GM15510 (cell line): ENCODE data around the gene EOMES.

Source experiments
- POLR2A ChIP-seq: IDR thresholded peaks from 3 replicates; pipeline ENCODE4 v1.6.1; 2011; ENCODE audit warnings: borderline replicate concordance; ENCODE audit not compliant: insufficient read length; ENCODE audit errors: extremely low read depth

The EOMES gene

GRCh38 chr3:27724459-27725197 is 2.5 kb upstream of the EOMES start:
- no peak for TF ChIP-seq POLR2A

GRCh38 chr3:27723815-27724458 is 1.8 kb upstream of the EOMES start:
- TF ChIP-seq POLR2A, result no peak

GRCh38 chr3:27723456-27723814 is 1.3 kb upstream of the EOMES start:
- no peak for TF ChIP-seq POLR2A

- TF ChIP-seq POLR2A, result no peak
Measured at GRCh38 chr3:27723001-27723445, 900 bp upstream of the EOMES start.

- no peak for TF ChIP-seq POLR2A
Measured at GRCh38 chr3:27720899-27721716, 1.0 kb downstream of the EOMES start.

- no peak for TF ChIP-seq POLR2A
Measured at GRCh38 chr3:27719314-27720003, 2.7 kb downstream of the EOMES start.

- TF ChIP-seq POLR2A, result no peak
Measured at GRCh38 chr3:27718459-27718858, 3.7 kb downstream of the EOMES start.

GRCh38 chr3:27717200-27717852 is 4.8 kb downstream of the EOMES start:
- no peak for TF ChIP-seq POLR2A

GRCh38 chr3:27716309-27716708 is 5.8 kb downstream of the EOMES start:
- TF ChIP-seq POLR2A, result no peak

- TF ChIP-seq POLR2A, result no peak
Measured at GRCh38 chr3:27715863-27716262, 6.3 kb downstream of the EOMES start.

GRCh38 chr3:27715454-27715806 is 6.7 kb downstream of the EOMES start:
- TF ChIP-seq POLR2A, result no peak

GRCh38 chr3:27714692-27715453 is 7.2 kb downstream of the EOMES start:
- TF ChIP-seq POLR2A, result no peak

- no peak for TF ChIP-seq POLR2A
Measured at GRCh38 chr3:27714146-27714526, 8.0 kb downstream of the EOMES start.
